ENCODE data around the gene WDFY2. TPM values are rescaled to one million over a fixed set of nuclear protein-coding genes. Genes with fewer than 3 reads are reported as not detected.

Gene WDFY2
- total RNA-seq, 6 experiments from 2014 or later: 11.4 to 15.7 (median 13.4) TPM

GRCh38 chr13:51675877-51676276 is 91.6 kb downstream of the WDFY2 start:
- no peak for TF ChIP-seq CTCF (IDR thresholded peaks at IDR 0.05)
- Mint-ChIP-seq H3K36me3 (ENCODE audit: low read depth) (peaks cover 50% of the 10 kb centered on the region), H3K27ac (no peak overlapping the region), H3K9me3 (no peaks in the 10 kb centered on the region), H3K4me3 (no peak overlapping the region), H3K4me1 (ENCODE audit: low read depth) (peaks cover 63% of the 10 kb centered on the region), H3K27me3 (ENCODE audit: insufficient read depth) (no peaks in the 10 kb centered on the region; the same call in none of the 2 replicates)
- DNase-seq: no peak

GRCh38 chr13:51676739-51677138 is 92.5 kb downstream of the WDFY2 start:
- Mint-ChIP-seq H3K4me3 (no peak overlapping the region), H3K4me1 (ENCODE audit: low read depth) (peaks cover 72% of the 10 kb centered on the region), H3K27ac (no peak overlapping the region), H3K9me3 (no peaks in the 10 kb centered on the region), H3K36me3 (ENCODE audit: low read depth) (peaks cover 42% of the 10 kb centered on the region), H3K27me3 (ENCODE audit: insufficient read depth) (no peaks in the 10 kb centered on the region; the same call in none of the 2 replicates)
- DNase-seq: no peak
- TF ChIP-seq CTCF (IDR thresholded peaks at IDR 0.05): no peak

- DNase-seq: no peak
- H3K9me3 Mint-ChIP-seq: no peaks in the 10 kb centered on the region
- peaks cover 74% of the 10 kb centered on the region for H3K4me1 Mint-ChIP-seq (ENCODE audit: low read depth)
- H3K27me3 Mint-ChIP-seq (ENCODE audit: insufficient read depth): no peaks in the 10 kb centered on the region; the same call in none of the 2 replicates
- H3K4me3 Mint-ChIP-seq: no peak overlapping the region
- H3K36me3 Mint-ChIP-seq (ENCODE audit: low read depth): peaks cover 43% of the 10 kb centered on the region
- H3K27ac Mint-ChIP-seq: peak overlapping the region; percentile 3; the same call in 1 of the 2 replicates
- TF ChIP-seq CTCF (IDR thresholded peaks at IDR 0.05): no peak
Observed at GRCh38 chr13:51678420-51678819, 94.2 kb downstream of the WDFY2 start.

GRCh38 chr13:51679616-51680015 is 95.4 kb downstream of the WDFY2 start:
- peak overlapping the region; percentile 89 for H3K27ac Mint-ChIP-seq
- peaks cover 47% of the 10 kb centered on the region for H3K36me3 Mint-ChIP-seq (ENCODE audit: low read depth)
- no peak overlapping the region for H3K4me3 Mint-ChIP-seq
- no peaks in the 10 kb centered on the region for H3K9me3 Mint-ChIP-seq
- no peaks in the 10 kb centered on the region; the same call in none of the 2 replicates for H3K27me3 Mint-ChIP-seq (ENCODE audit: insufficient read depth)
- peak; percentile 21 for DNase-seq
- H3K4me1 Mint-ChIP-seq (ENCODE audit: low read depth): peaks cover 74% of the 10 kb centered on the region
- no peak for TF ChIP-seq CTCF (IDR thresholded peaks at IDR 0.05)

GRCh38 chr13:51681037-51681678 is 96.9 kb downstream of the WDFY2 start:
- Mint-ChIP-seq H3K4me1 (ENCODE audit: low read depth) (peaks cover 87% of the 10 kb centered on the region), H3K36me3 (ENCODE audit: low read depth) (peaks cover 43% of the 10 kb centered on the region), H3K27ac (peak overlapping the region; percentile 89), H3K4me3 (peak overlapping the region; percentile 67), H3K27me3 (ENCODE audit: insufficient read depth) (peaks cover 2% of the 10 kb centered on the region), H3K9me3 (no peaks in the 10 kb centered on the region)
- DNase-seq: peak; percentile 85
- TF ChIP-seq CTCF (IDR thresholded peaks at IDR 0.05): no peak
